Body of pancreas (tissue), 4 donors: ENCODE results near the gene ANKAR.

Experiments
- POLR2A ChIP-seq, 3 donors: fragments of 450-650 bp; IDR thresholded peaks; one replicate each; pipeline ENCODE4 v1.6.1; 2016; ENCODE audit warnings: antibody characterized with exemption in 3 of 3, mild to moderate bottlenecking in 2 of 3
- TF ChIP-seq, protein P1 (sequence below), 7 experiments: fragments of 450-650 bp in 4 of 7; fragments of 200-600 bp in 3 of 7; sonication (generic) in 3 of 7; IDR thresholded peaks; one replicate each; pipeline ENCODE4 v1.5.1; 2016 to 2019; ENCODE audit warnings: antibody characterized with exemption in 7 of 7

DNA sequence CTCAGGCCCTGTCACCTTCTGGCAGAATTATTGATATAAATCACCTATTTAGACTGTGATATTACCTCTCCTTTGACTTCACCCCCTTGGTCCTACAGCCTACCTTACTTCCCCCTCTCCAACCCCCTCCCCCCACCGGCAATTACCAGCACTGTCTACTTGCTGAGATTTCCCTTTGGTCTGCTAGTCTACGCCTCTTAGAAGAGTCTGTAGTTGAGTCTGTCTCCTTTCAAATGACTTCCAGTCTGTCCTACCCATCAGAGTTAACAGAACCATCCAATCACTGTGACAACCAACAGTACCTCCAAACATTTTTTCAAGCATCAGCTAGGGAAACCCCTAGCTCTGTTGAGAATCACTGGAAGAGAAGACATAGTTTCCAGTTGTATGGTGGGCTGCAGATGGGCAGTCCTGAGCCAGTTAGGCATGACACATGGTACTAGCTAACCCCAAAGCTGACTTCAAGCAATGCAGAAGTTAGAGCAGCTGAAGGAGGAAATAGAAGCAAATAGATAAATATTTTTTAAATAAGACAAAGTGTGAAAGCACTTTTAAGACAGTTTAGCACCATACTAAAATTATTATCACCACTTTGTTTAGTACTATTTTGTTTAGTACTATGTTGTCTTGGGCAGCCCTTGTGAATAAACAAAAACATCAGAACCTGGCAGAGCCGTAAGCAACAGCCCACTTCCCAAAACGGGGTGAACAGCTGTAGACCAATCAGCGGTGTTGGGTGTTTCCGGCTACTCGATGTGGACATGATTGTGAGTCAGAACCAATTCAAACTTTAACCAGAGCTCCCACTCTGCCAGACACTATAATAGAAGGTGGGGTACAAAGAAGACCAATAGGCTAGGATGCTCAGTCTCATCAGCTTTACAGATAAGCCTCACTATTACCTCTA, 15.9 kb upstream of the ANKAR start:
- TF ChIP-seq, protein P1, sequence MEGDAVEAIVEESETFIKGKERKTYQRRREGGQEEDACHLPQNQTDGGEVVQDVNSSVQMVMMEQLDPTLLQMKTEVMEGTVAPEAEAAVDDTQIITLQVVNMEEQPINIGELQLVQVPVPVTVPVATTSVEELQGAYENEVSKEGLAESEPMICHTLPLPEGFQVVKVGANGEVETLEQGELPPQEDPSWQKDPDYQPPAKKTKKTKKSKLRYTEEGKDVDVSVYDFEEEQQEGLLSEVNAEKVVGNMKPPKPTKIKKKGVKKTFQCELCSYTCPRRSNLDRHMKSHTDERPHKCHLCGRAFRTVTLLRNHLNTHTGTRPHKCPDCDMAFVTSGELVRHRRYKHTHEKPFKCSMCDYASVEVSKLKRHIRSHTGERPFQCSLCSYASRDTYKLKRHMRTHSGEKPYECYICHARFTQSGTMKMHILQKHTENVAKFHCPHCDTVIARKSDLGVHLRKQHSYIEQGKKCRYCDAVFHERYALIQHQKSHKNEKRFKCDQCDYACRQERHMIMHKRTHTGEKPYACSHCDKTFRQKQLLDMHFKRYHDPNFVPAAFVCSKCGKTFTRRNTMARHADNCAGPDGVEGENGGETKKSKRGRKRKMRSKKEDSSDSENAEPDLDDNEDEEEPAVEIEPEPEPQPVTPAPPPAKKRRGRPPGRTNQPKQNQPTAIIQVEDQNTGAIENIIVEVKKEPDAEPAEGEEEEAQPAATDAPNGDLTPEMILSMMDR (IDR thresholded peaks at IDR 0.05) = no peak
- TF ChIP-seq POLR2A (IDR thresholded peaks at IDR 0.05) = no peak
